GM20431 (cell line): ENCODE data around the gene RIC8B.
"Not testable (repeated sequence)": the region's sequence is repeated elsewhere in the genome, so short reads cannot be mapped to it uniquely, and the experiment has no call there.

Experiments
- in situ Hi-C: fragments of 300-500 bp; cut with MseI, MboI; formaldehyde crosslinking; loops from one replicate; pipeline ENCODE4 v1.15.0; 2020; ENCODE audit warnings: low sequenced_read_pairs; ENCODE audit not compliant: unreplicated experiment

Gene RIC8B

GRCh38 chr12:106774005-106774807 lies at the start of gene RIC8B:
Gene RIC8B (plus strand): TSS chr12:106774682. CDS start chr12:106774746, 64 bp downstream.
- in situ Hi-C loops = no loop called here

- in situ Hi-C loops = no loop called here
Observed at GRCh38 chr12:106724934-106725333, 49.5 kb upstream of the RIC8B start.

- in situ Hi-C loops = not testable (repeated sequence)
Observed at GRCh38 chr12:106726603-106727202, 47.8 kb upstream of the RIC8B start.

- in situ Hi-C loops = no loop called here
Observed at GRCh38 chr12:106729611-106730010, 44.9 kb upstream of the RIC8B start.

- in situ Hi-C loops = no loop called here
Observed at GRCh38 chr12:106732890-106733289, 41.6 kb upstream of the RIC8B start.

GRCh38 chr12:106733660-106734059 lies 40.8 kb upstream of the RIC8B start:
- in situ Hi-C loops = no loop called here

GRCh38 chr12:106736051-106736957 lies 38.2 kb upstream of the RIC8B start:
- in situ Hi-C loops = no loop called here

GRCh38 chr12:106739318-106739717 lies 35.2 kb upstream of the RIC8B start:
- in situ Hi-C loops = no loop called here

GRCh38 chr12:106739815-106740530 lies 34.5 kb upstream of the RIC8B start:
- in situ Hi-C loops = no loop called here

- in situ Hi-C loops = no loop called here
Observed at GRCh38 chr12:106740818-106741217, 33.7 kb upstream of the RIC8B start.

- in situ Hi-C loops = no loop called here
Observed at GRCh38 chr12:106741247-106741646, 33.2 kb upstream of the RIC8B start.

- in situ Hi-C loops = no loop called here
Observed at GRCh38 chr12:106743270-106743988, 31.1 kb upstream of the RIC8B start.

- in situ Hi-C loops = no loop called here
Observed at GRCh38 chr12:106744600-106744999, 29.9 kb upstream of the RIC8B start.

- in situ Hi-C loops = no loop called here
Observed at GRCh38 chr12:106745181-106745745, 29.2 kb upstream of the RIC8B start.

GRCh38 chr12:106747973-106748436 lies 26.5 kb upstream of the RIC8B start:
- in situ Hi-C loops = no loop called here

- in situ Hi-C loops = no loop called here
Observed at GRCh38 chr12:106750524-106750923, 24.0 kb upstream of the RIC8B start.

- in situ Hi-C loops = no loop called here
Observed at GRCh38 chr12:106753526-106753925, 21.0 kb upstream of the RIC8B start.

- in situ Hi-C loops = no loop called here
Observed at GRCh38 chr12:106754331-106754730, 20.2 kb upstream of the RIC8B start.
